SK-N-SH (cell line): ENCODE measurements around the gene CDH22. TPM values are rescaled to one million over a fixed set of nuclear protein-coding genes. Genes with fewer than 3 reads are reported as not detected.

Experiments used
- CTCF ChIA-PET: fragments of 300-600, 350-600 bp; formaldehyde crosslinking; extraction: SDS; loops from one replicate; lab custom pipeline; 2021; lab: Yijun Ruan, JAX
- POLR2A ChIA-PET: fragments of 350-600 bp; sonication (Branson Sonifier 250); formaldehyde crosslinking; extraction: SDS; loops from one replicate; lab custom pipeline; 2020; ENCODE audit warnings: antibody characterized with exemption, inconsistent platforms; lab: Yijun Ruan, JAX
- DNase-seq: peaks from one replicate; pipeline ENCODE4 v3.0.0; 2012
- H2AFZ ChIP-seq: fragments of 200-600 bp; sonication (generic); 2 replicates; pipeline ENCODE4 v1.8.1; 2016; ENCODE audit warnings: antibody characterized with exemption, mild to moderate bottlenecking, low read depth
- H3F3A ChIP-seq: fragments of 200-600 bp; sonication (generic); replicated peaks from 2 replicates; pipeline ENCODE3; 2016; ENCODE audit warnings: antibody characterized with exemption, mild to moderate bottlenecking; ENCODE audit not compliant: insufficient read depth
- H3K27ac ChIP-seq, 2 experiments: fragments of 200-500 bp in 1 of 2; fragments of 200-600 bp in 1 of 2; sonication (Bioruptor generic) in 1 of 2; sonication (generic), shearing (Covaris generic) in 1 of 2; 2 replicates each; pipeline versions ENCODE4 v1.5.1 to v1.6.1; 2014 to 2016; ENCODE audit warnings: low read depth in 2 of 2, inconsistent platforms in 1 of 2, low read length in 1 of 2, mild to moderate bottlenecking in 1 of 2, mixed read lengths in 1 of 2
- H3K27me3 ChIP-seq: fragments of 200-600 bp; sonication (generic), shearing (Covaris generic); 2 replicates; pipeline ENCODE4 v1.6.1; 2016; ENCODE audit warnings: mixed run types; ENCODE audit not compliant: insufficient read depth
- H3K36me3 ChIP-seq, 2 experiments: fragments of 200-500 bp in 1 of 2; fragments of 200-600 bp in 1 of 2; sonication (Bioruptor generic) in 1 of 2; sonication (generic) in 1 of 2; replicated peaks in 1 of 2; 2 replicates each; pipeline versions ENCODE3 to v1.5.1; 2014 to 2016; ENCODE audit warnings: low read length in 1 of 2, mild to moderate bottlenecking in 1 of 2; ENCODE audit not compliant: insufficient read depth in 2 of 2, control insufficient read depth in 1 of 2
- H3K4me1 ChIP-seq, 2 experiments: fragments of 200-500 bp in 1 of 2; fragments of 200-600 bp in 1 of 2; sonication (Bioruptor generic) in 1 of 2; sonication (generic), shearing (Covaris generic) in 1 of 2; 2 replicates each; pipeline versions ENCODE4 v1.5.1 to v1.6.1; 2014 to 2016; ENCODE audit warnings: low read depth in 1 of 2, low read length in 1 of 2, mixed run types in 1 of 2; ENCODE audit not compliant: insufficient read depth in 2 of 2, control insufficient read depth in 1 of 2
- H3K4me2 ChIP-seq: fragments of 200-600 bp; sonication (generic), shearing (Covaris generic); 2 replicates; pipeline ENCODE4 v1.6.1; 2017; ENCODE audit warnings: mixed run types
- H3K4me3 ChIP-seq, 2 experiments: fragments of 200-500 bp in 1 of 2; fragments of 200-600 bp in 1 of 2; sonication (Bioruptor generic) in 1 of 2; sonication (generic), shearing (Covaris generic) in 1 of 2; 2 replicates each; pipeline versions ENCODE4 v1.5.1 to v1.8.1; 2014 to 2016; ENCODE audit warnings: low read depth in 2 of 2, inconsistent platforms in 1 of 2, low read length in 1 of 2, mild to moderate bottlenecking in 1 of 2, mixed read lengths in 1 of 2, moderate library complexity in 1 of 2
- H3K79me2 ChIP-seq: fragments of 200-600 bp; sonication (generic); 2 replicates; pipeline ENCODE4 v1.8.1; 2017; ENCODE audit warnings: mild to moderate bottlenecking; ENCODE audit not compliant: insufficient read depth
- H3K9ac ChIP-seq: fragments of 200-600 bp; sonication (generic); 2 replicates; pipeline ENCODE4 v1.6.1; 2017; ENCODE audit warnings: mixed run types
- H3K9me2 ChIP-seq: fragments of 200-600 bp; sonication (generic); 2 replicates; pipeline ENCODE4 v1.6.1; 2017; ENCODE audit warnings: mixed run types
- H3K9me3 ChIP-seq: fragments of 200-600 bp; sonication (generic); 2 replicates; pipeline ENCODE4 v1.6.1; 2017; ENCODE audit warnings: mixed run types, mild to moderate bottlenecking, moderate library complexity
- H4K20me1 ChIP-seq: fragments of 200-600 bp; sonication (generic); 2 replicates; pipeline ENCODE4 v1.6.1; 2017; ENCODE audit warnings: mild to moderate bottlenecking, mixed run types; ENCODE audit not compliant: insufficient read depth
- CTCF ChIP-seq: fragments of 200-600 bp; sonication (generic); IDR thresholded peaks from 2 replicates; pipeline ENCODE4 v1.6.1; 2017; ENCODE audit warnings: antibody characterized with exemption, mild to moderate bottlenecking, moderate library complexity
- ELF1 ChIP-seq: IDR thresholded peaks from 2 replicates; pipeline ENCODE4 v1.4.0; 2012
- EZH2phosphoT487 ChIP-seq: fragments of 200-600 bp; sonication (generic); IDR thresholded peaks from 2 replicates; pipeline ENCODE4 v1.6.1; 2017; ENCODE audit warnings: low read depth, mixed run types, mild to moderate bottlenecking, antibody characterized with exemption, moderate library complexity, borderline replicate concordance
- FOSL2 ChIP-seq: IDR thresholded peaks from 2 replicates; pipeline ENCODE4 v1.4.0; 2012; ENCODE audit warnings: low read depth, mild to moderate bottlenecking, moderate library complexity, borderline replicate concordance
- FOXM1 ChIP-seq: IDR thresholded peaks from 2 replicates; pipeline ENCODE4 v1.4.0; 2012; ENCODE audit warnings: low read depth, mild to moderate bottlenecking
- GATA2 ChIP-seq: sonication (generic); formaldehyde crosslinking; IDR thresholded peaks from 2 replicates; pipeline ENCODE4 v1.5.0; 2020; ENCODE audit warnings: mild to moderate bottlenecking, missing genetic modification reagents
- JUND ChIP-seq: IDR thresholded peaks from 2 replicates; pipeline ENCODE4 v1.4.0; 2012
- MXI1 ChIP-seq: IDR thresholded peaks from 2 replicates; pipeline ENCODE4 v1.6.1; 2012; ENCODE audit warnings: mild to moderate bottlenecking, low read depth, low read length, improper control_type of control experiment
- PBX3 ChIP-seq: IDR thresholded peaks from 2 replicates; pipeline ENCODE4; 2012
- POLR2AphosphoS5 ChIP-seq: IDR thresholded peaks from 2 replicates; pipeline ENCODE4 v1.6.1; 2012; ENCODE audit warnings: low read depth, low read length
- RCOR1 ChIP-seq: fragments of 150-350 bp; IDR thresholded peaks from 2 replicates; pipeline ENCODE4 v1.6.1; 2017; ENCODE audit warnings: antibody characterized with exemption, low read length
- REST ChIP-seq: IDR thresholded peaks from 2 replicates; pipeline ENCODE4 v1.6.1; 2012; ENCODE audit warnings: mild to moderate bottlenecking, low read depth, low read length, moderate library complexity
- RFX5 ChIP-seq: IDR thresholded peaks from 2 replicates; pipeline ENCODE4 v1.6.1; 2012; ENCODE audit warnings: mild to moderate bottlenecking, improper control_type of control experiment, low read length
- SIN3A ChIP-seq: IDR thresholded peaks from 2 replicates; pipeline ENCODE4 v1.6.1; 2012; ENCODE audit warnings: low read depth, mild to moderate bottlenecking, low read length, moderate library complexity, borderline replicate concordance
- SMC3 ChIP-seq: IDR thresholded peaks from 2 replicates; pipeline ENCODE4 v1.6.1; 2012; ENCODE audit warnings: low read depth, low read length, improper control_type of control experiment
- TEAD4 ChIP-seq: IDR thresholded peaks from 2 replicates; pipeline ENCODE4 v1.4.0; 2012; ENCODE audit warnings: mild to moderate bottlenecking, borderline replicate concordance; ENCODE audit not compliant: insufficient read depth
- USF1 ChIP-seq: IDR thresholded peaks from 2 replicates; pipeline ENCODE4 v1.4.0; 2012; ENCODE audit warnings: low read depth, borderline replicate concordance
- USF2 ChIP-seq: fragments of 150-350 bp; IDR thresholded peaks from 2 replicates; pipeline ENCODE4 v1.6.1; 2017; ENCODE audit warnings: antibody characterized with exemption, low read length, low read depth, borderline replicate concordance
- YY1 ChIP-seq: IDR thresholded peaks from 2 replicates; pipeline ENCODE4 v1.4.0; 2012; ENCODE audit warnings: low read depth, mild to moderate bottlenecking
- ZBTB33 ChIP-seq: IDR thresholded peaks from 2 replicates; pipeline ENCODE4 v1.4.0; 2012; ENCODE audit warnings: low read depth, borderline replicate concordance
- WGBS: methylation state at CpG from one replicate; pipeline ENCODE4 v1.1.6; 2017; ENCODE audit warnings: low lambda C conversion rate; 5-methylcytosine and 5-hydroxymethylcytosine counted together
- polyA plus RNA-seq, 3 experiments: library from polyadenylated mRNA; depleted of rRNA; stranded (reverse); fragments of >200 nt; gene quantifications; 2 replicates each; pipeline ENCODE4 v1.2.3, GENCODE V29; 2012

CDH22 gene
- polyA plus RNA-seq, 1 of the 3 experiments (the other 2 are of a cell fraction) = not detected

GRCh38 chr20:46219190-46219589 lies 89.1 kb downstream of the CDH22 start:
- WGBS = 76% methylated on average over 4 of the region's 4 CpGs

More at GRCh38 chr20:46219190-46219589, 89.1 kb downstream of the CDH22 start:
- no peak overlapping the region for H3K4me2 ChIP-seq
- ChIA-PET CTCF (no interaction called here), POLR2A (no interaction called here)
- H3K9ac ChIP-seq = no peak overlapping the region
- H3K4me3 ChIP-seq = no peak overlapping the region
- H3K36me3 ChIP-seq = no peaks in the 10 kb centered on the region
- H3F3A ChIP-seq = peaks cover 3% of the 10 kb centered on the region
- TF ChIP-seq USF2 = no peak
- no peak for TF ChIP-seq SMC3
- TF ChIP-seq EZH2phosphoT487 = no peak
- no peak for TF ChIP-seq TEAD4
- TF ChIP-seq SIN3A = no peak
- TF ChIP-seq GATA2 (CRISPR knock-in tag) = no peak
- no peak for TF ChIP-seq RFX5
- no peak for TF ChIP-seq MXI1
- TF ChIP-seq PBX3 = no peak
- no peak for TF ChIP-seq CTCF
- no peak for TF ChIP-seq YY1
- no peak for TF ChIP-seq POLR2AphosphoS5
- no peak for TF ChIP-seq FOXM1
- no peak for TF ChIP-seq ZBTB33
- no peak for TF ChIP-seq REST
- TF ChIP-seq ELF1 = no peak
- no peak for TF ChIP-seq FOSL2
- no peak for TF ChIP-seq USF1
- TF ChIP-seq JUND = no peak
- no peak for TF ChIP-seq RCOR1
- H3K27me3 ChIP-seq = no peaks in the 10 kb centered on the region
- no peaks in the 10 kb centered on the region for H3K79me2 ChIP-seq
- no peak for DNase-seq
- no peaks in the 10 kb centered on the region for H3K9me3 ChIP-seq
- no peaks in the 10 kb centered on the region for H3K9me2 ChIP-seq
- no peak overlapping the region for H3K27ac ChIP-seq
- peaks cover 0 to 31% of the 10 kb centered on the region in 2 experiments; a peak in 1 of 4 replicates for H3K4me1 ChIP-seq
- H2AFZ ChIP-seq = no peak overlapping the region
- H4K20me1 ChIP-seq = no peaks in the 10 kb centered on the region
